Activated effector memory CD4-positive, alpha-beta T cell treated with Interleukin-2 at 50 U/mL for 16 hours (primary cell): Measurements from ENCODE around the gene SNPH.

Experiments used
- DNase-seq: peaks from one replicate; pipeline ENCODE4 v3.0.0-alpha.2; 2020

The SNPH gene

GRCh38 chr20:1265226-1265915 lies 723 bp upstream of the SNPH start:
- no peak for DNase-seq

- DNase-seq, result no peak
These were observed 253 bp upstream of the SNPH start for GRCh38 chr20:1265916-1266166.

- no peak for DNase-seq
These were observed 1.1 kb downstream of the SNPH start for GRCh38 chr20:1267161-1267560.

DNA sequence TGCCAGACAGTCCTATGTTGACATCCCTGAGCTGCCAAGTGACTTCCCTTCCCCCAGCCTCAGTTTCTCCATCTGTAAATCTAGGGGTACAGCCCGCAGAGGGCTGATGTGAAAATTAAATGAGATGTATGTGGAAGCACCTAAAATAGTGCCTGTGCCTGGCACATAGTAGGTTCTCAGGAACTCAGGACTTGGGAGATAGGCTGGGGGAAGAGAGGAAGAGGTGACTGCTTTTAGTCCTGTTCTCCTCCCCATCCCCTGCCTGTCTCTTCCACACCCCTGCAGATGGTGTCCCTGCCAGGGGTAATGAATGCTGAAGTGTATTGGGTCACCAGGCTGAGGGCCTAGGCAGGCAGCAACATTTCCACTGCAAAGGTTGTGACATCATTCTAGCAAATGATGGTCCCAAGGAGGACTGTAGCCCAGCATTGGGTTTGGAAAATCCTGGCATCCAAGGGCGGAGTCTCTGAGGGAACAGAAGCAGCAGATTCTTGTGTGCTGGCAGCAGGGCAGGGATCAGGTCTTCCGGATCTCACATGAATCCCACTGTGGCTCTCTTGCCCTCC lies 1.8 kb downstream of the SNPH start:
- no peak for DNase-seq

GRCh38 chr20:1269235-1269634 lies 3.1 kb downstream of the SNPH start:
- no peak for DNase-seq

GRCh38 chr20:1269850-1270249 lies 3.8 kb downstream of the SNPH start:
- no peak for DNase-seq

GRCh38 chr20:1272368-1273100 lies 6.4 kb downstream of the SNPH start:
- no peak for DNase-seq

- DNase-seq, result no peak
These were observed 7.3 kb downstream of the SNPH start for GRCh38 chr20:1273366-1273765.

DNA sequence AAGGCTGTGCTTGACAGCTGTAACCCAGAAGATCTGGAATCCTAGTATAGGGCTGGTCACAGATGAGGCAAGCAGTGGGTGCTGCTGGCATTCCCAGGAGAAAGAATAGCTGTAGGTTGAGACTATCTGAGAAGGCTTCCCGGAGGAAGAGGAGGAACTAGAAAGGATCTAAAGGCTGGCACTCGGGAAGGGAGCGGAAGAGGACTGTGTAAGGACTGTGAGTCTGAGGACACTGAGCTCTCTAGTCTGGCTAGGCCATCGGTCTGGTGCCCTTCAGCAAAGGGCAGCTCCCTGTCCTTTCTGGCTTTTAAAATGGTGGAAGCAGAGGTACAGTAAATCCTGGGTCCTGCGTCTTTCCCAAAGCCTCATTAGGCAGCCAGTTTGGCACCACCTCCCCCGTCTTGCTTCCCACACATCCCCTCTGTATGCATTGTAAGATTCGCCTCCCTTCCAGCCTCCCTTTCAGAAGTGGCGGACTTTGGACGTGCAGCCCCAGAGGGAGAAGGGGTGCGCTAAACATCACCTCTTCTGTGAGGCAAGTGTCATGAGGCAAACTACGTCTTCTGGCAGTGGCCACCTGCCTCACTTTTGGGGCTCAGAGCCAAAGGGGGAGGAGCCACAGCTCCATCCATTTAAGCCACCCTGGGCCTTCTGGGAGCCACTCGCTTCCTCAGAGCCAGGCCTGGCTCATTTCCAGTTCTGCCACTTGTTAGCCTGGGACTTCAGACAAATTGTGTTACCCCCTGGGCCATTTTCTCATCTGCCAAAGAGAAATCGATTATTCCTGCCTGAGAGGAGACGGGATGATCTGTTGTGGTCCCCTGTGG lies 8.6 kb downstream of the SNPH start:
- DNase-seq, result no peak

DNA sequence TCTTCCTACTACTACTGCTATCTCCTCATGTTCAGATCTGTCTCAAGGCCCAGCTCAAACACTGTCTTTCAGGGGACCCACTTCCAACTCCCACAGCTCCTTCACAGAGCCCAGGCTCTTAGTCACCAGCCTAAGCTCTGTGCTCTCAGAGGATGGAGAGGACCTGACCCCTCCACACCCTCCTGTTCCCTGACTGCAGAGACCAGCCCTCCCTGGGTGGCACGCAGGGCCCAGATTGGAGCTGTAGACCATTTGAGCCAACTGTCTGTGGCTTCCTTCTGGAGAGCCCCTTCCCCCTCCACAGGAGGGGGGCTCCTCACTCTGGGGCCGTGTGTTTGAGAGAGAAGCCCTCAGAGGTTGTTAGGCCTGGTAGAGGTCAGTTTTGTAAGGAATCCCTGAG lies 9.8 kb downstream of the SNPH start:
- DNase-seq, result no peak

GRCh38 chr20:1277529-1278322 lies 11.6 kb downstream of the SNPH start:
- no peak for DNase-seq

- DNase-seq, result no peak
These were observed 12.9 kb downstream of the SNPH start for GRCh38 chr20:1278993-1279392.

- no peak for DNase-seq
These were observed 14.4 kb downstream of the SNPH start for GRCh38 chr20:1280195-1281102.

DNA sequence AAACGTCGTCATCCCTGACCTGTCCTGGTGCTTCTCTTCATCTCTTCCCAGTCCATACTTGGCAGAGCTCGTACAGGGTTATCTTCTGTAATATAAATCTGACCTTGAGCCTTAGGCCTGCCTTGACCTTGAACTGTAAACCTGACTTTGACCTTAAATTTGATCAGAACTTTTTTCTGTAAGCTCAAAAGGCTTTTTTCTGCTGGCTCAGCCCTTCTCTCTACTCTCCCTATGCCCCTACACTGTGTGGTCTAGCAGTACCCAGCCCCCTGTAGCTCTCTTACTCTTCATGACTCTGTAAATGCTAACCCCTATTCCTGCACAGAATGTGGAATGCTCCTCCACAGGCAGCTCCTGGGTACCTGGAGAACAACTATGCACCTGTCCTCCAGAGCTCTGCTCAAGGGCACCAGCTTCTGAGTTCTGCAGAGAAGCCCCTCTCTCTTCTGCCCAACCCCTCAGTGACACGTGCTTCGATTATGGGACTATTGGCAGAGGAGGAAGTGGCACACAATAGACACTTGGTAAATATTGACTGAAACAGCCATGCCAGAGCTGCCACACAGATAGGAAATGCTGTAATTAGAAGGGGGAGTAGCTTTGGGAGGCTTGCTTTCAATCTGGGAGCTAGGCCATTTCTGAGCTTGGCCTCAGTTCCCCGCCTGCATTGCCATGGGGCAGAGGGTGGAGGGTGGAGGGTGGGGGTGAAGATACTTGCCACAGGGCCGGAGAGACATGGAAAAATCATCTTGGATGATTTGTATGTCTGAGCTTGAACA lies 15.4 kb downstream of the SNPH start:
- no peak for DNase-seq

DNA sequence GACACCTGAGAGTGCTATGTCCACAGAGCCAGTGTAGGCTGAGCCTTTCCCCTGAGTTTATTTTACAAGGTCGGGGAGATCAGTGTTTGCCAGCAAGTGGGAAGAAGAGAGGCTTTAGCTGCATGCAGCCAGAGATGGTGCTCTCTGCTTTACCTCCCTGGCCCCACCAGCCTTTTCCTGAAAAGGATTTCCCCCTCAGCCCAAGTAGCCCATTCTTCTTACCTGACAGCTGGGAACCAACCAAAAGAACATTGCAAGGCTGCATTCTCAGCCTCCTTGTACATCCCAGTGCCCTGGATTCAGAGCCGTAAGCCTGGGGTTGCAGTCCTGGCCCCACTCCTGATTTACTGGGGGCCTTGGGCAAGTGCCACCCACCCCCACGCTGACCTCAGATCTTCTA lies 16.9 kb downstream of the SNPH start:
- DNase-seq, result no peak

- DNase-seq, result no peak
These were observed 17.7 kb downstream of the SNPH start for GRCh38 chr20:1283522-1284510.

- DNase-seq, result no peak
These were observed 20.4 kb downstream of the SNPH start for GRCh38 chr20:1286267-1287024.

GRCh38 chr20:1287306-1287705 lies 21.2 kb downstream of the SNPH start:
- no peak for DNase-seq
